LNCAP (cell line): ENCODE measurements around the gene MAU2.

Source experiments
- CTCF ChIP-seq: fragments of 450-650 bp; IDR thresholded peaks from 2 replicates; pipeline ENCODE4 v1.5.1; 2017; ENCODE audit warnings: mild to moderate bottlenecking

MAU2 gene

GRCh38 chr19:19349365-19349764, 28.7 kb downstream of the MAU2 start:
- no peak for TF ChIP-seq CTCF

GRCh38 chr19:19352823-19353222, 32.2 kb downstream of the MAU2 start:
- TF ChIP-seq CTCF, result no peak

- TF ChIP-seq CTCF, result no peak
Measured at GRCh38 chr19:19354007-19354406, 33.4 kb downstream of the MAU2 start.

GRCh38 chr19:19354932-19355331, 34.3 kb downstream of the MAU2 start:
- TF ChIP-seq CTCF, result no peak

GRCh38 chr19:19355606-19356139, 35.0 kb downstream of the MAU2 start:
- no peak for TF ChIP-seq CTCF

- no peak for TF ChIP-seq CTCF
Measured at GRCh38 chr19:19356500-19356899, 35.9 kb downstream of the MAU2 start.

GRCh38 chr19:19356901-19357566, 36.4 kb downstream of the MAU2 start:
- TF ChIP-seq CTCF, result no peak
